ENCODE results near the gene NDRG2.

DNA sequence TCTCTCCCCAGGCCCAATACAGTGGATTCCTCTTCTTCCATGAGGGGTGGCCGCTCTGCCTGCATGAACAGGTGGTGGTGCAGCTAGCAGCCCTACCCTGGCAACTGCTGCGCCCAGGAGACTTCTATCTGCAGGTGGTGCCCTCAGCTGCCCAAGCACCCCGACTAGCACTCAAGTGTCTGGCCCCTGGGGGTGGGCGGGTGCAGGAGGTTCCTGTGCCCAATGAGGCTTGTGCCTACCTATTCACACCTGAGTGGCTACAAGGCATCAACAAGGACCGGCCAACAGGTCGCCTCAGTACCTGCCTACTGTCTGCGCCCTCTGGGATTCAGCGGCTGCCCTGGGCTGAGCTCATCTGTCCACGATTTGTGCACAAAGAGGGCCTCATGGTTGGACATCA, 49.1 kb upstream of the NDRG2 start:
- no peak for TF ChIP-seq POLR2A (IDR thresholded peaks at IDR 0.05)
- TF ChIP-seq, protein P1, sequence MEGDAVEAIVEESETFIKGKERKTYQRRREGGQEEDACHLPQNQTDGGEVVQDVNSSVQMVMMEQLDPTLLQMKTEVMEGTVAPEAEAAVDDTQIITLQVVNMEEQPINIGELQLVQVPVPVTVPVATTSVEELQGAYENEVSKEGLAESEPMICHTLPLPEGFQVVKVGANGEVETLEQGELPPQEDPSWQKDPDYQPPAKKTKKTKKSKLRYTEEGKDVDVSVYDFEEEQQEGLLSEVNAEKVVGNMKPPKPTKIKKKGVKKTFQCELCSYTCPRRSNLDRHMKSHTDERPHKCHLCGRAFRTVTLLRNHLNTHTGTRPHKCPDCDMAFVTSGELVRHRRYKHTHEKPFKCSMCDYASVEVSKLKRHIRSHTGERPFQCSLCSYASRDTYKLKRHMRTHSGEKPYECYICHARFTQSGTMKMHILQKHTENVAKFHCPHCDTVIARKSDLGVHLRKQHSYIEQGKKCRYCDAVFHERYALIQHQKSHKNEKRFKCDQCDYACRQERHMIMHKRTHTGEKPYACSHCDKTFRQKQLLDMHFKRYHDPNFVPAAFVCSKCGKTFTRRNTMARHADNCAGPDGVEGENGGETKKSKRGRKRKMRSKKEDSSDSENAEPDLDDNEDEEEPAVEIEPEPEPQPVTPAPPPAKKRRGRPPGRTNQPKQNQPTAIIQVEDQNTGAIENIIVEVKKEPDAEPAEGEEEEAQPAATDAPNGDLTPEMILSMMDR (IDR thresholded peaks at IDR 0.05), result no peak
